Psoas muscle (tissue), 8 donors: ENCODE data around the gene CISH. TPM values are rescaled to one million over a fixed set of nuclear protein-coding genes. Genes with fewer than 3 reads are reported as not detected.

Source experiments
- ATAC-seq, 4 donors: fragments of 200-7000 bp; cut with Tn5 transposase; one replicate each; pipeline ENCODE4 v1.9.1; 2020; ENCODE audit warnings: moderate library complexity in 3 of 4, mild to moderate bottlenecking in 2 of 4
- DNase-seq, 2 donors: peaks; one replicate each; pipeline ENCODE4 v3.0.0-alpha.2; 2020
- H3K27ac ChIP-seq: fragments of 200-600 bp; one replicate; pipeline ENCODE4 v1.8.0; 2022
- H3K27me3 ChIP-seq, 3 donors: fragments of 200-600 bp in 1 of 3; one replicate each; pipeline versions ENCODE4 v1.6.1 to v1.8.0; 2013 to 2022; ENCODE audit warnings: low read length in 2 of 3, mild to moderate bottlenecking in 2 of 3, moderate library complexity in 1 of 3; ENCODE audit not compliant: insufficient read depth in 3 of 3
- H3K36me3 ChIP-seq, 2 donors: fragments of 200-600 bp in 1 of 2; one replicate each; pipeline versions ENCODE4 v1.6.1 to v1.8.0; 2013 to 2022; ENCODE audit warnings: low read depth in 1 of 2, mild to moderate bottlenecking in 1 of 2, moderate library complexity in 1 of 2; ENCODE audit not compliant: insufficient read depth in 1 of 2
- H3K4me1 ChIP-seq: fragments of 200-600 bp; one replicate; pipeline ENCODE4 v1.8.0; 2022
- H3K4me3 ChIP-seq: fragments of 200-600 bp; one replicate; pipeline ENCODE4 v1.8.0; 2022; ENCODE audit warnings: mild to moderate bottlenecking
- H3K9me3 ChIP-seq: fragments of 200-600 bp; one replicate; pipeline ENCODE4 v1.8.0; 2022
- WGBS, 3 donors: extraction: QIAGEN DNeasy Blood & Tissue Kit; methylation state at CpG; one replicate each; pipeline versions ENCODE4 v1.1.6 to v1.1.7; 2013; 5-methylcytosine and 5-hydroxymethylcytosine counted together
- intact Hi-C, 2 donors: fragments of 100-400 bp; cut with DNase I; formaldehyde crosslinking; loops; one replicate each; pipeline versions ENCODE4 v1.11.0 to v1.14.2; 2022
- polyA plus RNA-seq, 3 donors: library from polyadenylated mRNA; stranded (reverse); fragments of 200-250 nt; gene quantifications; one replicate each; pipeline ENCODE4 v1.2.3, GENCODE V29; 2013
- total RNA-seq, 4 donors: library from RNA; stranded (reverse); fragmentation: NEBNext Ultra II Directional in 2 of 4; extraction: Animal tissue kit (Norgen Biotek cat#: 25700) in 2 of 4; gene quantifications; one replicate each; pipeline versions ENCODE4 v1.2.1 to v1.2.4, GENCODE V29; 2021 to 2023
- TF ChIP-seq, protein P1 (sequence below): fragments of 200-600 bp; IDR thresholded peaks from one replicate; pipeline ENCODE4 v1.8.0; 2022; ENCODE audit warnings: antibody characterized with exemption
- donor health status: healthy with polysubstance abuse.
- donor health status: DM: no; HTN: no; CAD: no; lungs with moderate emphysema.
- donor health status: Bipolar disorder and iron deficiency.
- donor health status: healthy.
- donor health status: DM: yes; HTN: yes; CAD: no.
- donor health status: DM: no; HTN: no; CAD: no.
- donor health status: DM: no; HTN: no; CAD: no.
- donor health status: DM: yes; HTN: yes; CAD: no.

Gene CISH
- total and polyA plus RNA-seq, 7 donors = 12.8 to 75.1 (median 26.3) TPM

GRCh38 chr3:50577348-50577747, 34.2 kb downstream of the CISH start:
- Histone ChIP-seq H3K36me3 (peaks cover 0 to 60% of the 10 kb centered on the region in 2 donors), H3K27ac (no peak overlapping the region), H3K9me3 (no peaks in the 10 kb centered on the region), H3K4me1 (peaks cover 23% of the 10 kb centered on the region), H3K4me3 (no peak overlapping the region), H3K27me3 (no peaks in the 10 kb centered on the region)
- no peak for DNase-seq
- intact Hi-C loops = no loop called here
- no peak for ATAC-seq
- 96 to 100% (median 98%) methylated on average over 2 of the region's 2 CpGs for WGBS, 3 donors
- TF ChIP-seq, protein P1, sequence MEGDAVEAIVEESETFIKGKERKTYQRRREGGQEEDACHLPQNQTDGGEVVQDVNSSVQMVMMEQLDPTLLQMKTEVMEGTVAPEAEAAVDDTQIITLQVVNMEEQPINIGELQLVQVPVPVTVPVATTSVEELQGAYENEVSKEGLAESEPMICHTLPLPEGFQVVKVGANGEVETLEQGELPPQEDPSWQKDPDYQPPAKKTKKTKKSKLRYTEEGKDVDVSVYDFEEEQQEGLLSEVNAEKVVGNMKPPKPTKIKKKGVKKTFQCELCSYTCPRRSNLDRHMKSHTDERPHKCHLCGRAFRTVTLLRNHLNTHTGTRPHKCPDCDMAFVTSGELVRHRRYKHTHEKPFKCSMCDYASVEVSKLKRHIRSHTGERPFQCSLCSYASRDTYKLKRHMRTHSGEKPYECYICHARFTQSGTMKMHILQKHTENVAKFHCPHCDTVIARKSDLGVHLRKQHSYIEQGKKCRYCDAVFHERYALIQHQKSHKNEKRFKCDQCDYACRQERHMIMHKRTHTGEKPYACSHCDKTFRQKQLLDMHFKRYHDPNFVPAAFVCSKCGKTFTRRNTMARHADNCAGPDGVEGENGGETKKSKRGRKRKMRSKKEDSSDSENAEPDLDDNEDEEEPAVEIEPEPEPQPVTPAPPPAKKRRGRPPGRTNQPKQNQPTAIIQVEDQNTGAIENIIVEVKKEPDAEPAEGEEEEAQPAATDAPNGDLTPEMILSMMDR = no peak

GRCh38 chr3:50575372-50575771, 36.2 kb downstream of the CISH start:
- no peak for DNase-seq
- no peak overlapping the region for H3K27ac ChIP-seq
- H3K4me1 ChIP-seq = peaks cover 10% of the 10 kb centered on the region
- H3K36me3 ChIP-seq = peaks cover 0 to 60% of the 10 kb centered on the region in 2 donors
- no peaks in the 10 kb centered on the region for H3K27me3 ChIP-seq
- TF ChIP-seq, protein P1 = no peak
- intact Hi-C loops = no loop called here
- no peak for ATAC-seq
- H3K9me3 ChIP-seq = no peaks in the 10 kb centered on the region
- no peak overlapping the region for H3K4me3 ChIP-seq
- WGBS, 3 donors = 92 to 96% (median 95%) methylated on average over 6 of the region's 6 CpGs

GRCh38 chr3:50574444-50574831, 37.1 kb downstream of the CISH start:
- H3K36me3 ChIP-seq = peaks cover 0 to 53% of the 10 kb centered on the region in 2 donors
- 75 to 86% (median 77%) methylated on average over 1 of the region's 1 CpG for WGBS, 3 donors
- TF ChIP-seq, protein P1 = no peak
- no peak overlapping the region for H3K4me3 ChIP-seq
- H3K9me3 ChIP-seq = no peaks in the 10 kb centered on the region
- H3K27me3 ChIP-seq = no peaks in the 10 kb centered on the region
- DNase-seq = no peak
- peaks cover 15% of the 10 kb centered on the region for H3K4me1 ChIP-seq
- H3K27ac ChIP-seq = no peak overlapping the region
- no peak for ATAC-seq
- intact Hi-C loops = loop anchor here (5.0 kb wide), 2 partner anchors 798 to 818 kb away; partner anchors contain the start of gene RBM15B (in 1 of the 2)

DNA sequence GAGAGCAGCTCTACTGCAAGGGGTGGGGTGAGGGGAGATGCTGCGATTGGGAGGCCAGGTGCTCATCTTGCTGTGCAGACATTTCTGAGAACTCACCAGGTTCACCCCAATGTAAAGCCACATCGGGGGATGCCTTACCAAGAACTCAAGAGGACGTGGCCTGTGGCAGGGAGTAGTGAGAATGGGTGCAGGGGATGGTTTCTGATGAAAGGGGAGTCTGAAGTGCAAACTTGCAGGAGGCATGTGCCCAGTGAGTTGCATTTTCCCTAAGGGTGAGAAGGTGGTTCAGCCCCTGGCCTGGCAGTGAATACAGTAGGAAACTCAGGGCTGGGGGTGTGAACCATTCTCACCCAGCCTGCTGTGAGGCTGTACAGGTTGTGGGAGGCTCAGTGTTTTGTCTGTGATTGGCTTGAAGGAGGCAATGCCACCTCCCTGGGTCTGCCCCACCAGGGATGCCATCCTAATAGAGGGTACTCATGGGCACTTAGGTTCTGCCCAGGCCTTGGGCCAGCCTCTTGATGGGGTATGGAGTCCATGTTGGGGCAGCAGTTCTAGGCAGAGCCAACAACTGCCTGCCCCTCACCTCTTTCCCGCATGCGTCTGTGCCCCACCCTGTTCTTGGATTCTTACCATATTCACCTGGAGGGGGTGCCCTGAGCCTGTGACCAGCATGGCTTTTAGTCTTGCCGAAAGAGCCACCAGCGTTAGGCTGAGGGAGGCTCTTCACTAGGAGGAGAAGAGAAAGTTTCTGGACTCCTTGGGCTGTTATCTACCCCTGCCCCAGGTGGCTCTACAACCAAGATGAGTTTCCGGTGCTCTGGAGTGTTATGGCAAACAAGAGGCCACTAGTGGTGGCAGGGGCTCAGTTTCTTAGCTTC, 37.8 kb downstream of the CISH start:
- Histone ChIP-seq H3K9me3 (no peaks in the 10 kb centered on the region), H3K27ac (no peak overlapping the region), H3K4me1 (peaks cover 15% of the 10 kb centered on the region), H3K36me3 (peaks cover 0 to 48% of the 10 kb centered on the region in 2 donors), H3K27me3 (no peaks in the 10 kb centered on the region), H3K4me3 (no peak overlapping the region)
- DNase-seq = no peak
- TF ChIP-seq, protein P1 = no peak
- WGBS, 3 donors = 71 to 90% (median 74%) methylated on average over 8 of the region's 8 CpGs
- ATAC-seq = no peak
- intact Hi-C loops = loop anchor here (2.0 to 5.0 kb wide), 3 partner anchors 41 to 818 kb away; partner anchors contain the start of gene RBM15B (in 1 of the 2)
